Measurements from ENCODE around the gene PRPSAP2. TPM values are rescaled to one million over a fixed set of nuclear protein-coding genes. Genes with fewer than 3 reads are reported as not detected.
"Not testable (repeated sequence)": the region's sequence is repeated elsewhere in the genome, so short reads cannot be mapped to it uniquely, and the experiment has no call there.

Gene PRPSAP2, protein sequence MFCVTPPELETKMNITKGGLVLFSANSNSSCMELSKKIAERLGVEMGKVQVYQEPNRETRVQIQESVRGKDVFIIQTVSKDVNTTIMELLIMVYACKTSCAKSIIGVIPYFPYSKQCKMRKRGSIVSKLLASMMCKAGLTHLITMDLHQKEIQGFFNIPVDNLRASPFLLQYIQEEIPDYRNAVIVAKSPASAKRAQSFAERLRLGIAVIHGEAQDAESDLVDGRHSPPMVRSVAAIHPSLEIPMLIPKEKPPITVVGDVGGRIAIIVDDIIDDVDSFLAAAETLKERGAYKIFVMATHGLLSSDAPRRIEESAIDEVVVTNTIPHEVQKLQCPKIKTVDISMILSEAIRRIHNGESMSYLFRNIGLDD
- 34.4 and 49.2 TPM in 2 replicates for total RNA-seq (2014; rRNA removed; shearing (Covaris generic))
- polyA plus RNA-seq (2015; cell fraction: cytosol; rRNA removed), result 36.2 and 39.2 TPM in 2 replicates
- polyA plus RNA-seq (2015; cell fraction: nucleus; rRNA removed), result 34.5 and 40.9 TPM in 2 replicates

DNA sequence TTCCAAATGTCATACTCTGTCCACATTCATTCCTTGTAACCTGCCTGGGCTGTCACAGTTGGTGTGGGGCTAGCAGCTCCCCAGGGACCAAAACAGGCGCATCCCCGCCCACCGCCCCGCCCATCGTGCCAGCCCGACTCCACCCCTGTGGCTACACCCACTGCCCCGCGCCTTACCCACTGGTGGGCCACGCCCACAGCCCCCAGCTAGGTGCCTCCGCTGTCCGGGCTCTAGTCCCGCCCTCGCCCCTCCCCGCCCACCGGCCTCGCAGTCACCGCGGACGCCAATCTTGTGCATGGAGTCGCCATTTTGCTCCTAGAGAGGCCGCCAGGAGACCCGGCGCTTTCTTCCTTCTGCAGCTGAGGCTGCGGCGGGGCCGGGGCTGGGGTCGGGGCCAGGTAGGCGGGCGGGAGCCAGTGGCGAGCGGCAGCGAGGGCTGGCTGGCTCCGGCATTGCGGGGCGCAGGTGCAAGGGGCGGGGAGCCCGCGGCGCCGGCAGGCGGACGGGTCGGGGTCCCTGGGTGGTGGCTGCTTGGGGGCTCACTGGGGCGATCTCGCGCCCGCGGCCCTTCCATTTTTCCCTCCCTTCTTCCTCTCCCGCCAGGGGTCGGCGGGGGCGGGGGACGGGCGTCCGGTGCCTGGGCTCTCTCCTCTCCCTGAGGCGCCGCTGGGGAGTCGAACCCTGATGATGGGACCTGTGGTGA lies at the start of gene PRPSAP2:
PRPSAP2 (plus strand) TSS at position 268 of the 703 bp plus-strand sequence. CDS start 7,703 bp downstream, outside the sequence.
- DNase-seq (ENCODE audit: low read depth), result peak; percentile 75

DNA sequence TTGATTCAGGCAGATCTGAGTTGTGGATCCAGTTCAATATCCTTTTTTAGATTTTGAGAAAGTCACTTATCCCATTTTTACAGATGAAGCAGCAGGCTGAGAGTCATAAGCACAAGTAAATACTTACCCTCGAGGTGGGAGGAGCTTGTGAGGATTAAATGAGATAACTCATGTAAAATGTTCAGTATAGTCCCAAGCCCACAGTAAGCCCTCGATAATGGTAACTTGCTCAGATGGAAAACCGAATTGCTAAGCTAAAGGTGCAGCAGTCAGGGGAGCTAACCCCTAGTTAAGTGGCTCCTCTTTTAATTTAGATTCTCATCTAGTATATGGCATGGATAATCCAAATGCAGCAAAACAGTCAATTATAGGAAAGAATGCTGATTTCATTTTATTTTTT lies 42.0 kb upstream of the PRPSAP2 start:
- DNase-seq (ENCODE audit: low read depth), result not testable (repeated sequence)

DNA sequence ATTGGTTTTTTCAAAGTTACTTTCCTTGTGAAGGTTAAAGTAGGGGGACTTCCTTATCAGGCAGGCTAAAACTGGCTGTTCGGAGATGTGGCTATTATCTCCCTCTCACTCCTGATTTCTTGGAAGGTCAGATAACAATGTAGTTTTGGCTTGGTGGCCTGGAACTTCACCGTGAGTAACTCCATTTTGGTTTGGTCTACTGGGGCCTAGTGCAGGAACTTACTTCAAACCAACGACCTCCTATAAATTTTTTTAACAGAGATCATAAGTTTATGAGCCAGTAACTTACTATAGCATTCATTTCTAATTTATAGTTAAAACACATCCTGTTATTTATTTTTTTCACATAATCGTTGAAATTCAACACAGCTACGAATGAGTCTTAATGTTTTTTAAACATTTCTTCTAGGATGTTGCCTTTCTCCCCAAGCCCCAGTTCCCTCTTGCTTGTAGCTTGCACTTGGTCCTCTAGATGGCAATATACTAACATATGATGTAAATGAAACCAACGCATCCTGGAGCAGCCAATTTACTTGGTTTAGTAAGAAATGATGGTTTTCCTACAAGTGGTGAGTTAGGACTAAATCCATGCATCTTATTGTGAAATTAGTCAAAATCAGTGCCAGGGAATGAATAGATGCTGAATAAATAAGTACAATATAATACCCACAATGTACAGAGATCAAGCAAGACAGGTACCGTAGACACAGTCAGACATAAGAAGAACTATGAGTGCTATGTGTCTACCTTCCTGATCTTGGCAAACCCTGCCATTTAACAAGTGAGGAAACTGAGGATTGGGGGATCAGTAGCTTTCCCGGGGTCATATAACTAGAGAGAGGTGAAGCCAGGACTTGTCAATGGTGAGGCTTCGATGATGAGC lies 41.2 kb upstream of the PRPSAP2 start:
- DNase-seq (ENCODE audit: low read depth), result peak; percentile 53

DNA sequence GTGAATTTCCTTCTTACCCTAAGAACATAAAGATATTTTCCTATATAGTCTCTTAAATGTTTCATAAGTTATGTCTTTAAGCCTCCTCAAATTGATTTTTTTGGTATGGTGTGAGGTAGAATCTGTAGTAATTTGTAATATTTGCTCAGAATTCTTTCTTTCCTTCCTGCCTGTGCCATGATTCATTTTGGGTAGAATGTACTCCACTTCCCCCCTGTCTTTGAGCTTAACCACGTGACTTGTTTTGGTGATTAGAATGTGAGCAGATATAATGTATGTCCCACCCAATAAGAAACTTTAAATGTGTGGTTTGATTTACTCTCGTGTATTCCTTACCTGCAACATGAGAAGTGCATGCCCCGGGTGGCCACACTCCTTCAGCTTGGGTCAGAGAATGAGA lies 36.5 kb upstream of the PRPSAP2 start:
- DNase-seq (ENCODE audit: low read depth), result peak; percentile 12

DNA sequence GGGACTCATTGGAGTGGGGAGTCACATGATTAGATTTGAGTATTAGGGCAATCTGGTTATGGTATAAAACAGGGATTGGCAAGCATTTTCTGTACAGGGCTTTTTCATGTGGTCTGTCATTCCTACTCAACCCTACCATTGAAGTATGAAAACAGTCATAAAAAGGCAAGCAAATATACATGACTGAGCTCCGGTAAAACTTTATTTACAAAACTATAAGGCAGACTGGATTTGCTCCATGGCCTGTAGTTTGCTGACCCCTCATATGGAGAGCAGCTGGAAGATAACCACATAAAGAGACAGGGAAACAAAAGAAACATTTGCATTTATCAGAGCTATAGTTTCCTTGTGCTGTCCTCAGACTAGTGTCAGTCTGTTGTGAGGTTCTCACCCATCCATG lies 30.3 kb upstream of the PRPSAP2 start:
- not testable (repeated sequence) for DNase-seq (ENCODE audit: low read depth)

DNA sequence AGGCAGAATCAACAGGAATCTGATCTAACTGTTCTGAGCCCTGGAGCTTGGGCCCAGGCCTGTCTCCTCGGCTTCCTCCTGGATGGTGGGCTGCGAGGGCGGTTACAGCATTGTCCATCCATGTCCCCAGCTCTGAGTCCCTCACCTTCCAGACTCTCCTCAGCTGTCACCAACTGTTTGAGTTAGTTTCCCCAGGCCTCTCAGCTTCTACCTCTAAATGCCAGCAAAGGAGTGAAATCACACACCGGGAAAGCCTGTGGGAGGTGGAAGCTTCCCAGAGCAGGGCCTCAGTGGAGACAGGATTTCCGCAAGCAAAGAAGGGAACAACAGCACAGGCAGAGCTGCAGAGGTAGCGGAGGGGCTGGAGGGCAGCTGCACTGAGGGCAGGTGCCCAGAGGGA lies 9.4 kb upstream of the PRPSAP2 start:
- peak; percentile 0 for DNase-seq (ENCODE audit: low read depth)

DNA sequence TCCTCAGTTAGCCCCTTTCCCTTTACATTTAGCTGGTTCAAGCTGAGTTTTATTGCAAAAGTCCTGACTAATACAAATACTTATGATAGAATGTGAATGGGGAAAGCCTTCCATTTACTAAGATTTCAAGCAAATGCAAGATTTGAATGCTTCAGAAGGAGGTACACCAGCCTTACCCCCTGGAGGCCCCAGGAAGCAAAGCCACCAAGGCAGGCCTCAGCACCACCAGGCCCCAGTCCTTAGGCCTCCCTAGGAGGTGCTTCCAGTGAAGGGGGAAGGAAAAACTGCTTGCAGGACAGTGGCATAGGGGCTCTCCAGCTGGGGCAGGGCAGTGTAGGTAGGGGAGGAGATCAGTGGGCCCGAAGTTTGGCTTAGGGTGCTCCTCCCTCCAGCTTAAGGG lies 7.3 kb upstream of the PRPSAP2 start:
- DNase-seq (ENCODE audit: low read depth), result no peak

DNA sequence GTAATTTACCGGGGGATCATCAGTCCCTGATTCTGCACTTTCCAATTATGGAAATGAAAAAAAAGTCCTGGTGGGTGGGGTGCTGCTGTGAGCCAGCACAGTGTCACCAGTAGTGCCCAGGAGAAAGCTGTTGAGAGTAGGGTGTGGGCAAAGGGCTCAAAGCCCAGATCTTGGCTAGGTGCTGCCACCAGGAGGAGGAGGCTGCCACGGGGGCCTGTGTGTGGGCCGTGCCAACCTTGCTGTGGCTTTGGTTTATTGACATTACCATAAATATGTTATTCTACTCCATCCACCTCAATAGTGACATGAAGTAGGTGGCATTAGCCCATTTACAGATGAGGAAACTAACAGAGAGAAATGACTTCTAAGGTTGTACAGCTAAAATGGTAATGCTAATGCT lies 6.7 kb upstream of the PRPSAP2 start:
- DNase-seq (ENCODE audit: low read depth), result no peak

DNA sequence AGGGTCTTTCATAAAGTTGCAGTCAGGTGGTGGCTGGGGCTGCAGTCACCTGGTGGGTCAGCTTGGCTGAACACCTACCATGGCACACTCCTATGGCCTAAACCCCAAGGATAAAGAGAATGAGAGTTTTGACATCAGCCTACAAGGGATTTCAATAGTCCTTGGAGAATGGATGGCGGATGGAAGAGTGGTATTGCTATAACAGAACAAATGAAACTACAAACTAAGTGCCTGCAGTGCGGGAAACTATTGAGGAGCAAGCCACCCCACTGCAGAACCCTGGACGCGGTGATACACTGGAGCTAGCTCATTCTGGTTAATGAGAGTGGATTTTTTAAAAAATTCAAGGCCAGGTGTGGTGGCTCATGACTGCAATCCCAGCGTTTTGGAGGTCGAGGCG lies 3.0 kb upstream of the PRPSAP2 start:
- DNase-seq (ENCODE audit: low read depth), result no peak

DNA sequence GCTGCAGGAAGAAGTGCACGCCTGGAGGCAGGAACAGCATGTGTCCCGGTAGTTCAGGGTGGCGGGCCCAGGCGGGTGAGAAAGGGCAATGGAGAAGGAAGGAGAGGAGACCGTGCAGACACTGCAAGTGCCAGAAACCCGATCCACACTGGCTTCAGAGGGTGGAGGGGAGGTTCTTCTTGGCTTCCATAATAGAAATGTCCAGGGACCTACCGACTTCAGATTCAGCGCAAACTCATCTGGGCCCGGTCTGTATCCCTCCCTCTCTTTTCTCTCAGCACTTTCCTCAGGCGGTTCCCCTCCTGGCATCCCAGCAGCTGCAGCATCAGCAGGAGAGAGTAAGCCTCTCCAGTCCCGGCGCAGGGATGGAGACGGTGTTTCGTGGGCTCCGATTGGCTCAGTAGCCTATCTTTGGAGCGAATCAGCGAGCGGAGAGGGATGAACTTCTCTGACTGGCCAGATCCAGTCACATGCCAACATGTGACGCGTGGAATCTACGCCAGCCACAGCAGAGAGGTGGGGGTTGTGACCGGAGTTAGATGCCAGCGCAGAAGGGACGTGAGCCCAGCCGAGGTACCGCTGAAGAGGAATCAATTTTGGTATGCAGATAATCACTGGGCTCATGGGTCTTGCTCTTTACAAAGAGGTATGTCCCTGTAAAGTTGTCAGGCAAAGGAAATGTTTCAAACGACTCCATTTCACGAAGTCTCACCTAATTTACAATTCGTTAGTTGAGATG lies 1.9 kb upstream of the PRPSAP2 start:
- DNase-seq (ENCODE audit: low read depth), result peak; percentile 93

DNA sequence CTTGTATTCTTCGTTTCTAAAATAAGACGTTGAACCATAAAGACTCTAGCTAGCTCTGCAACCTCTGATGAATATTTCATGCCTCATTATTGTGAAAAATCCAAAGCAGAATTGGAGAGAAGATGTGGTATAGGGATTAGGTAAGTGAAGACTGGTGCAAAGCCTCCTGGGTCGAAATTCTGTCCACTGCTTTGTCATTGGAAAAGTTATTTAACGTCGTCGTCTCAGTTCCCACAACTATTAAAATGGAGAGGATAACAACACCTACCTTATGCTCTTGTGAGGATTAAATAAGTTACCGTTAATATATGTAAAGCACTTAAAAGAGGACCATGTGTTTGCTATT lies 1.4 kb upstream of the PRPSAP2 start:
- no peak for DNase-seq (ENCODE audit: low read depth)

DNA sequence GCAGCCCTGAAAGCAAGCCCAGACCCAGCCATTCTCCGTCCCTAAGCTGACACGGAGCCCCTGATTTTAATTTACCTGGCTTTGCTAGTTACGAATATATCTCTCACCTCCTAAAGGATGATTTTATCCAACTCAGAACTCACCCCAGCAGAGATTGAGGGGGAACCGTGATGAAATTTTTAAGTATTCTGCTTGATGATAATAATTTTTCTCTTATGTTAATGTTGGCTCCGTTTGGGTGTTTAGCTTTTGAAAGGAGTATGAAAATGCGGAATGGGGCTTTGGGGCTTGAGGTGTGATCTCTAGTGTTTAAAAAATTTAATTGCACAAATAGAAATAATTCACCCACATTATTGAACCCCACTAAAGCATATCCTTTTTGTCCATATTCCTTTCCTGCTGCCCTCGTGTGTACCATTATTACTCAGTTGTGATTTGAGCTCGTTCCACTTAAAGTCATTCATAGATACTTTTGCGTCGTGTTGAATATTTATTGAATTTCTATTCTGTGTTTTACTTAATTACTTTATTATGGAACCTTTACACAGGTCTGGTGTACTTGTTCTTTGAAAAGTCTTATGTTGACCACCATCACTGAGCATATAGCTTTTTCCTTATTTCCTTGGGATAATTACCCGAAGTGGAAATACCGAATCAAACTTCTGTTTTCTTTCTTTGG lies 775 bp downstream of the PRPSAP2 start:
- no peak for DNase-seq (ENCODE audit: low read depth)

DNA sequence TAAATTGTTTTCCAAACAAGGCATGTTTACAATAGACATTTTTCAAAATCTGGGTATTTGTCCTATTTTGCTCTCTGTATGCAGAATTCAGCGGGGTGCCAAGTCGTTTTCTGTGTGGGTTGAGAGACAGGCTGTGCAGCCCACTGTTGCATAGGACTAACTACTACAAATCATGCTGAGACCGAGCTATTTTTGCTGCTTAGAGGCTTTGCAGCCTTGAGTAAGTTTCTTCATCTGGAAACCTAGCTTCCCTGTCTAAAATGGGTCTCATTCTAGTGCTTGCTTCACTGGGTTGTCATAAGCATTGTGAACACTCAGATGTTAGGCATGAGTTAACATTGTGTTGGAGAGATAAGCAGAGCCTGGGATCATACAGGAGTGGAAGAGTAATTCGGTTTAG lies 1.3 kb downstream of the PRPSAP2 start:
- no peak for DNase-seq (ENCODE audit: low read depth)

DNA sequence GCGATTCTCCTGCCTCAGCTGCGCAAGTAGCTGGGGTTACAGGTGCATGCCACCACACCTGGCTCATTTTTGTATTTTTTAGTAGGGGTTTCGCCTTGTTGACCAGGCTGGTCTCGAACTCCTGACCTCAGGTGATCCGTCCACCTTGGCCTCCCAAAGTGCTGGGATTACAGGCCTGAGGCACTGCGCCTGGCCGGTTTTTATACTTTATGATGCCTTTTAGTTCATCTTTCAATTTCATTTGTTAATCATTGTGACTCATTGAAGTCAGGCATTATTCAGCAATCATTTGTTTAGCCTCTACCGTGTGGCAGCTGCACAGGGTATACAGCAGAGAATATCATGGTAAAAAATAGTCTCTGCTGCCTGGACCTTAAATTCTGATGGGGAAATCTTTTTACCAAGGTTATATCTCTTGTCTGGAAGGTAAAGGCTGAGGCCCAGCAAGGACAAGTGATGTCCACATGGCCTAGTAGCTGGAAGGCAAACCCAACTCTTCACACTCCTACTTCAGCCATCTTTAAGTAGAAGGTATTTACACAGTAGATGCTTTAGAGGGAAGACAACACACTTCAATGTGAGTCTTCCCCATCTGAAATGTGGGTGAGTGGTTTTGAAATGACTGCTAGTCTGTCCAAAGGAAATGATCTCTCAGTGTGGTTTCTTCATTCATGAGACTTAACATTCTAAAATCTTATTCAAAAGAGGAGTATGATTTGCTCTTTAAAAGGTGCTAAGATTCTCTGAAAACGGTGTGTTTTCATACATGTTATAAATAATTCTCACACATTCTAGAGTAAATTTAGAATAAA lies 2.4 kb downstream of the PRPSAP2 start:
- no peak for DNase-seq (ENCODE audit: low read depth)

DNA sequence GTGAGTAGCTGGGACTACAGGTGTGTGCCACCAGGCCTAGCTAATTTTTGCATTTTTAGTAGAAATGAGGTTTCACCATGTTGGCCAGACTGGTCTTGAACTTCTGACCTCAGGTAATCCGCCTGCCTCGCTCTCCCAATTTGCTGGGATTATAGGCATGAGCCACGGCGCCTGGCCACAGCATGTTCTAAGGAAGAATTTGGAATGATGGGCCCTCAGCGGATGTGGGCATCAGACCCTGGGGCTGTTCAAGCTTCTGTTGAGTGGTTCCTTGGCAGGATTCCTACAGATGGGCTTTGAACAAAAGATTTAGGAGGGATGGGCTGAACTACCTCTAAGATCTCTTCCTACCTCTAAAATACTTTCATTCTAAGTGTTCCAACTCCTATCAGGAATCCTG lies 4.1 kb downstream of the PRPSAP2 start:
- DNase-seq (ENCODE audit: low read depth), result no peak

DNA sequence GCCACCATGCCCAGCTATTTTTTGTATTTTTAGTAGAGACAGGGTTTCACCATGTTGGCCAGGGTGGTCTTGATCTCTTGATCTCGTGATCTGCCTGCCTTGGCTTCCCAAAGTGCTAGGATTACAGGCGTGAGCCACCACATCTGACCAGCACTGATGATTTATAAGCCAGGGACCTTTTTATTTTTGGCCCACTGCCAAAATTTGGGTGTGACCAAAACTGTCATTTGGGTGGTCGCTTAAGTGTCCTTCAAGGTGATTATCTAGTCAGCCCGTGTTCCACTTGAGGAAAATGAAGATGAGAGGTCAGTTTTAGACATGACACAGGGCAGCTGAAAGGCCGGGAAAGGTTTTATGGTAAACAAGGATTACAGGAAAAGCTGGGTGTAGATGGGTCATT lies 7.1 kb downstream of the PRPSAP2 start:
- DNase-seq (ENCODE audit: low read depth), result not testable (repeated sequence)

DNA sequence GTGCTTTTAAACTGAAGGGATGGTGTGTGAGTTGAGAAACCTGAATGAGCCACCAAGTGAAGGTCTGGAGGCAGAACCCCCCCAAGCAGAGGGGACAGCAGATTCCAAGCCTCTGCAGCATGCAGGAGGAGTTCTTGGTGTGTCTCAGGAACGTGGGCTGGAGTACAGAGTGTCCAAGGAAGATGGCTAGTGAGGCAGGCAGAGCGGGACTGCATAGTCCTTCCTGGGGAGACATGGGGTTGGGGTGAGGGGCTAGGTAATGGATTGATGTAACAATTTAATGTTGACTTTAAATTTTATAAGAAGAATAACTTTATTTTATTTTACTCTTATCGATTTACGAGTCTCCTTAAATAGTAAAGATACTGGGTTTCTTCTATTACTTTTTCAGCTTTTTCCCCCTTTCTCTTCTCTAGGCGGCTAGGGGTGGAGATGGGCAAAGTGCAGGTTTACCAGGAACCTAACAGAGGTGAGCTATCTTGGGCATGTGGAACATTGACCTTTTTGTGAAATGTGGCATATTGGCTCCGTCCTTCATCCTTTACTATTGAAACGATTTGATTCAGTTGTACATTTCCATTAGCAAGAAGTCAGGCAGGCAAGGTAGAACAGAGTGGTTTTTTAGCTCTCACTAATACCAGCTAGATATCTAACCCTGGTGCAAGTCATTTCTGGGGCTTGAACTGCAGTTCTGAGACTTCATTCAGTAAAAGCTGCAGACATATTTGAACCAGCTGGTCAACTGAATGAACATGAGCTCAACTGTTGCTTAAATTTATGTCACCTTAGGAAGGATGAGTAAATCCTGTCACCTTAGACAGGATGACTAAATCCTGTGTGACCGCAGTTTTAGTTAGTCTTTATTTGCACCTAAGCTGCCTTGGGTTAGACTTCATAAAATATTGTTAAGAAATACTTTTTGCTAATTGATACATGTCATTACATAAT lies 9.2 kb downstream of the PRPSAP2 start:
- no peak for DNase-seq (ENCODE audit: low read depth)

DNA sequence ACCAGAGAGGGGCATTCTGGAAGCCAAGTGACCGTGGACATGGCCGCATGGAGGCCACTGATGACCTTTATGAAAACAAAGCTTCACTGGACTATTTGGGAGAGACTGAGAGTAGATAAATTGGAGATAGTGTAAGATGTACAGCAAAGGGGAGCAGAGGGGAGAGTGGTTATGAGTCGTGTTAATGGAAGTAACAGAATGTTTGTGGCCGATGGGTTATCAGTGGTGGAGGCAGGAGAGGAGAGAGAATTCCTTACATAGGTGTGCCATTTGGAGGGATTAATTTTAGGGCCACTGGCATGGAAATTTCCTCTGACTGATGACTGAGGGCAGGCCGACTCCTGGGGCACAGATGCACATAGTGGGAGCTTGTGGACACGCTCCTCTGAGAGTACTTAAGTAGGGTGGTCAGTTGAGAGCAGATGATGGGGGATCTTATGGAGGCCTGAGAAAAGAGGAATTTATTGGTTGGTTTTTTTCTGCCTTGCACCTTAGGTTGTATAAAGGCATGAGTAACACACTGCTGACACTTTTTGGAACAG lies 19.2 kb downstream of the PRPSAP2 start:
- DNase-seq (ENCODE audit: low read depth), result peak; percentile 40
